K562 (cell line): ENCODE measurements around the gene NAXE. TPM values are rescaled to one million over a fixed set of nuclear protein-coding genes. Genes with fewer than 3 reads are reported as not detected.

ENCODE experiments used
- AFF4 ChIP-seq: sonication (generic); formaldehyde crosslinking; IDR thresholded peaks from 2 replicates; pipeline ENCODE4 v1.8.0; 2023; ENCODE audit warnings: mild to moderate bottlenecking, missing genetic modification reagents
- ATF4 ChIP-seq: fragments of 450-650 bp; formaldehyde crosslinking; IDR thresholded peaks from 2 replicates; pipeline ENCODE4 v1.4.0; 2022; ENCODE audit warnings: mild to moderate bottlenecking, moderate library complexity
- ATF7 ChIP-seq: fragments of 450-650 bp; IDR thresholded peaks from 2 replicates; pipeline ENCODE4 v1.7.1; 2014; ENCODE audit warnings: mild to moderate bottlenecking, moderate library complexity
- CAMTA2 ChIP-seq: fragments of 250-450 bp; sonication (Bioruptor Pico); conservative IDR thresholded peaks from 2 replicates; pipeline ENCODE4 v1.5.1; 2022
- ELF2 ChIP-seq: fragments of 250-450 bp; sonication (Bioruptor Pico); IDR thresholded peaks from 2 replicates; pipeline ENCODE4 v1.5.0; 2021; ENCODE audit warnings: mild to moderate bottlenecking
- EP300 ChIP-seq: IDR thresholded peaks from 2 replicates; pipeline ENCODE4 v1.6.1; 2012; ENCODE audit warnings: low read length, improper control_type of control experiment
- ESRRA ChIP-seq: fragments of 450-650 bp; IDR thresholded peaks from 2 replicates; pipeline ENCODE4 v1.6.1; 2014; ENCODE audit warnings: low read depth, mild to moderate bottlenecking, moderate library complexity, borderline replicate concordance
- GATAD2A ChIP-seq: fragments of 450-650 bp; IDR thresholded peaks from 2 replicates; pipeline ENCODE4 v1.6.1; 2017
- RB1 ChIP-seq: fragments of 450-650 bp; IDR thresholded peaks from 2 replicates; pipeline ENCODE4 v1.6.1; 2017; ENCODE audit warnings: low read depth, mild to moderate bottlenecking
- SAFB ChIP-seq: fragments of 200-400 bp; formaldehyde crosslinking; IDR thresholded peaks from 2 replicates; pipeline ENCODE4 v1.6.1; 2017; ENCODE audit warnings: low read depth, low read length, borderline replicate concordance
- SIN3B ChIP-seq: fragments of 450-650 bp; IDR thresholded peaks from 2 replicates; pipeline ENCODE4 v1.6.1; 2017; ENCODE audit warnings: low read depth, mild to moderate bottlenecking, moderate library complexity
- TEAD1 ChIP-seq, 2 experiments: fragments of 450-650 bp in 1 of 2; sonication (generic) in 1 of 2; formaldehyde crosslinking; IDR thresholded peaks; 2 replicates each; pipeline versions ENCODE4 v1.4.0 to v1.8.0; 2020 to 2022; ENCODE audit warnings: mild to moderate bottlenecking in 2 of 2, missing genetic modification reagents in 1 of 2
- USF1 ChIP-seq: sonication (generic); formaldehyde crosslinking; IDR thresholded peaks from 2 replicates; pipeline ENCODE4 v1.9.0; 2022; ENCODE audit warnings: mild to moderate bottlenecking, missing genetic modification reagents
- ZBTB43 ChIP-seq: sonication (generic); formaldehyde crosslinking; IDR thresholded peaks from 2 replicates; pipeline ENCODE4 v1.8.0; 2023; ENCODE audit warnings: mild to moderate bottlenecking, missing genetic modification reagents
- ZBTB8A ChIP-seq: fragments of 450-650 bp; IDR thresholded peaks from 2 replicates; pipeline ENCODE4 v1.6.1; 2018; ENCODE audit warnings: mild to moderate bottlenecking, moderate library complexity; ENCODE audit not compliant: partially characterized antibody
- ZBTB9 ChIP-seq: fragments of 450-650 bp; formaldehyde crosslinking; IDR thresholded peaks from 2 replicates; pipeline ENCODE4 v1.4.0; 2020; ENCODE audit warnings: mild to moderate bottlenecking, moderate library complexity
- ZNF449 ChIP-seq: fragments of 250-450 bp; sonication (Bioruptor Pico); IDR thresholded peaks from 2 replicates; pipeline ENCODE4 v1.8.0; 2022; ENCODE audit warnings: moderate library complexity, mild to moderate bottlenecking, inconsistent platforms
- polyA plus RNA-seq, 8 experiments: library from polyadenylated mRNA; depleted of rRNA in 4 of 8; stranded (reverse) in 5 of 8; unstranded in 3 of 8; fragments of >200 nt; fragmentation: Nextera tagmentation in 2 of 8; fragmentation: Illumina TruSeq in 1 of 8; extraction: Ambion mirVana in 2 of 8; extraction: Trizol in 1 of 8; gene quantifications; 2 replicates each; pipeline versions ENCODE4 v1.2.1 to v1.2.3, GENCODE V29; 2011 to 2014; ENCODE audit warnings: inconsistent platforms in 1 of 8, missing spikeins in 1 of 8
- total RNA-seq, 7 experiments: library from RNA; depleted of rRNA in 6 of 7; stranded (reverse); fragments of >200 nt in 6 of 7; fragmentation: Illumina TruSeq in 2 of 7; extraction: Trizol in 2 of 7; gene quantifications; 2 replicates each; pipeline versions ENCODE4 v1.2.1 to v1.2.3, GENCODE V29; 2011 to 2021; ENCODE audit warnings: low replicate concordance in 1 of 7

NAXE gene
- total and polyA plus RNA-seq, 9 of the 15 experiments (the other 6 are each of a cell fraction or from before 2014, with no cell fraction given): 27.3 to 137 (median 90.0) TPM

GRCh38 chr1:156591432-156592157, at the start of gene NAXE (continued):
- TF ChIP-seq ZBTB9 (CRISPR knock-in tag) (0 out of 2 replicates have a peak, but pooled peaks have one; percentile 37), EP300 (no peak), TEAD1 (CRISPR knock-in tag; IDR thresholded peaks at IDR 0.05) (peak in 1 of 2 experiments; percentile 78; a peak in 2 of 4 replicates), ZBTB8A (no peak), ELF2 (CRISPR knock-in tag) (0 out of 2 replicates have a peak, but pooled peaks have one; percentile 70), SIN3B (peak; percentile 50), RB1 (peak; percentile 70), ESRRA (peak; percentile 59; the same call in 1 of the 2 replicates), USF1 (CRISPR knock-in tag) (0 out of 2 replicates have a peak, but pooled peaks have one; percentile 23), ZNF449 (no peak), AFF4 (CRISPR knock-in tag) (no peak), ZBTB43 (peak; percentile 30; the same call in 1 of the 2 replicates), SAFB (peak; percentile 87), CAMTA2 (CRISPR knock-in tag) (0 out of 2 replicates have a peak, but pooled peaks have one; percentile 41), ATF4 (CRISPR knock-in tag) (no peak), ATF7 (0 out of 2 replicates have a peak, but pooled peaks have one; percentile 35), GATAD2A (no peak)
